Liver (tissue), 9 donors: ENCODE results near the gene ADK. TPM values are rescaled to one million over a fixed set of nuclear protein-coding genes. Genes with fewer than 3 reads are reported as not detected.

Experiments
- DNase-seq: peaks from one replicate; pipeline ENCODE4 v3.0.0-alpha.2; 2017; ENCODE audit warnings: low spot score
- H3K27ac ChIP-seq, 2 donors: one replicate each; pipeline ENCODE4 v1.7.0; 2013; ENCODE audit warnings: inconsistent platforms in 2 of 2, low read length in 2 of 2, control low read depth in 1 of 2, low read depth in 1 of 2, mild to moderate bottlenecking in 1 of 2
- H3K27me3 ChIP-seq, 4 donors: one replicate each; pipeline versions ENCODE4 v1.6.1 to v1.7.0; 2013; ENCODE audit warnings: low read length in 3 of 4, inconsistent platforms in 1 of 4, mild to moderate bottlenecking in 1 of 4, moderate library complexity in 1 of 4; ENCODE audit not compliant: control insufficient read depth in 4 of 4, insufficient read depth in 4 of 4
- H3K36me3 ChIP-seq, 4 donors: one replicate each; pipeline versions ENCODE4 v1.6.1 to v1.7.0; 2013; ENCODE audit warnings: low read length in 3 of 4, mild to moderate bottlenecking in 3 of 4, low read depth in 1 of 4, moderate library complexity in 1 of 4; ENCODE audit not compliant: control insufficient read depth in 4 of 4, insufficient read depth in 3 of 4
- H3K4me1 ChIP-seq, 4 donors: one replicate each; pipeline versions ENCODE4 v1.6.1 to v1.7.0; 2013; ENCODE audit warnings: low read length in 3 of 4, mild to moderate bottlenecking in 3 of 4, moderate library complexity in 1 of 4; ENCODE audit not compliant: control insufficient read depth in 4 of 4, insufficient read depth in 4 of 4
- H3K4me3 ChIP-seq, 3 donors: one replicate each; pipeline versions ENCODE4 v1.6.1 to v1.7.0; 2013; ENCODE audit warnings: low read length in 3 of 3, control low read depth in 1 of 3, low read depth in 1 of 3, mild to moderate bottlenecking in 1 of 3
- H3K9ac ChIP-seq, 2 donors: one replicate each; pipeline ENCODE4 v1.7.0; 2013; ENCODE audit warnings: low read length in 2 of 2, mild to moderate bottlenecking in 2 of 2, moderate library complexity in 2 of 2, control low read depth in 1 of 2, low read depth in 1 of 2
- H3K9me3 ChIP-seq, 4 donors: one replicate each; pipeline versions ENCODE4 v1.6.1 to v1.7.0; 2013; ENCODE audit warnings: low read length in 3 of 4; ENCODE audit not compliant: control insufficient read depth in 4 of 4
- ATF3 ChIP-seq: IDR thresholded peaks from 2 replicates; pipeline ENCODE4 v1.6.1; 2016; ENCODE audit warnings: antibody characterized with exemption
- CTCF ChIP-seq: fragments of 150-350 bp; IDR thresholded peaks from 2 replicates; pipeline ENCODE4 v1.5.1; 2017; ENCODE audit warnings: improper control_type of control experiment, low read depth, low read length; ENCODE audit not compliant: missing input control
- EGR1 ChIP-seq, 2 donors: IDR thresholded peaks; 2 replicates each; pipeline ENCODE4 v1.6.1; 2016 to 2018; ENCODE audit warnings: antibody characterized with exemption in 2 of 2, low read depth in 2 of 2
- FOXA1 ChIP-seq: IDR thresholded peaks from 2 replicates; pipeline ENCODE4 v1.6.1; 2016; ENCODE audit warnings: antibody characterized with exemption
- FOXA2 ChIP-seq: IDR thresholded peaks from 2 replicates; pipeline ENCODE4 v1.6.1; 2016; ENCODE audit warnings: antibody characterized with exemption
- HNF4A ChIP-seq, 2 donors: conservative IDR thresholded peaks; 2 replicates each; pipeline ENCODE4 v1.6.1; 2016; ENCODE audit warnings: antibody characterized with exemption in 2 of 2, mild to moderate bottlenecking in 2 of 2
- HNF4G ChIP-seq: IDR thresholded peaks from 2 replicates; pipeline ENCODE4 v1.6.1; 2016; ENCODE audit warnings: antibody characterized with exemption
- MAX ChIP-seq: IDR thresholded peaks from 2 replicates; pipeline ENCODE4 v1.6.1; 2016; ENCODE audit warnings: antibody characterized with exemption
- NR2F2 ChIP-seq: IDR thresholded peaks from 2 replicates; pipeline ENCODE4 v1.6.1; 2016; ENCODE audit warnings: antibody characterized with exemption
- RAD21 ChIP-seq, 2 donors: IDR thresholded peaks; 2 replicates each; pipeline ENCODE4 v1.6.1; 2016; ENCODE audit warnings: antibody characterized with exemption in 2 of 2, mild to moderate bottlenecking in 2 of 2
- RXRA ChIP-seq, 2 donors: IDR thresholded peaks; 2 replicates each; pipeline ENCODE4 v1.6.1; 2017 to 2018; ENCODE audit warnings: antibody characterized with exemption in 2 of 2, mild to moderate bottlenecking in 1 of 2
- SP1 ChIP-seq: IDR thresholded peaks from 2 replicates; pipeline ENCODE4 v1.6.1; 2018; ENCODE audit warnings: antibody characterized with exemption, mild to moderate bottlenecking
- TAF1 ChIP-seq: conservative IDR thresholded peaks from 2 replicates; pipeline ENCODE4 v1.6.1; 2016; ENCODE audit warnings: antibody characterized with exemption, mild to moderate bottlenecking
- YY1 ChIP-seq: IDR thresholded peaks from 2 replicates; pipeline ENCODE4 v1.6.1; 2016; ENCODE audit warnings: antibody characterized with exemption, mild to moderate bottlenecking
- ZBTB33 ChIP-seq: IDR thresholded peaks from 2 replicates; pipeline ENCODE4 v1.6.1; 2016; ENCODE audit warnings: antibody characterized with exemption
- WGBS: extraction: QIAGEN DNeasy Blood & Tissue Kit; methylation state at CpG from one replicate; pipeline ENCODE4 v1.1.7; 2013; 5-methylcytosine and 5-hydroxymethylcytosine counted together
- polyA plus RNA-seq, 2 donors: library from polyadenylated mRNA; stranded (reverse) in 1 of 2; unstranded in 1 of 2; fragments of 200-250 nt in 1 of 2; fragments of >200 nt in 1 of 2; fragmentation: Nextera tagmentation in 1 of 2; extraction: Ambion mirVana in 1 of 2; gene quantifications; one replicate each; pipeline versions ENCODE4 v1.2.1 to v1.2.3, GENCODE V29; 2013 to 2015
- total RNA-seq, 2 donors: library from RNA; depleted of rRNA; stranded (reverse); fragments of >200 nt; gene quantifications; one replicate each; pipeline ENCODE4 v1.2.3, GENCODE V29; 2014
- donor health status: healthy.
- donor health status: healthy.
- donor health status: healthy.
- donor health status: healthy.
- donor health status: healthy.

Gene ADK
- total and polyA plus RNA-seq, 4 donors, result 18.0 to 110 (median 65.5) TPM

GRCh38 chr10:74746813-74747212 lies 595.8 kb downstream of the ADK start:
- no peaks in the 10 kb centered on the region for H3K4me1 ChIP-seq
- 91% methylated on average over 14 of the region's 14 CpGs for WGBS
- no peak overlapping the region for H3K9ac ChIP-seq
- no peaks in the 10 kb centered on the region for H3K27me3 ChIP-seq
- TF ChIP-seq FOXA1 (no peak), SP1 (no peak), ATF3 (no peak), TAF1 (no peak), ZBTB33 (no peak), RXRA (IDR thresholded peaks at IDR 0.05) (no peak), CTCF (no peak), HNF4G (no peak), YY1 (no peak), FOXA2 (no peak), NR2F2 (no peak), EGR1 (IDR thresholded peaks at IDR 0.05; ENCODE audit: low read depth in 2 of 2) (no peak), HNF4A (conservative IDR thresholded peaks at IDR 0.05) (no peak)
- no peak for DNase-seq
- no peaks in the 10 kb centered on the region for H3K36me3 ChIP-seq
- H3K27ac ChIP-seq, result no peak overlapping the region
- no peak overlapping the region for H3K4me3 ChIP-seq
- H3K9me3 ChIP-seq, result no peaks in the 10 kb centered on the region

GRCh38 chr10:74748468-74749031 lies 597.5 kb downstream of the ADK start:
- 85% methylated on average over 9 of the region's 9 CpGs for WGBS
- H3K4me1 ChIP-seq, result no peaks in the 10 kb centered on the region
- TF ChIP-seq HNF4A (conservative IDR thresholded peaks at IDR 0.05) (no peak), ZBTB33 (no peak), MAX (no peak), NR2F2 (no peak), RXRA (IDR thresholded peaks at IDR 0.05) (no peak), TAF1 (no peak), YY1 (no peak), RAD21 (IDR thresholded peaks at IDR 0.05) (no peak), CTCF (no peak), FOXA2 (no peak), ATF3 (no peak)
- H3K36me3 ChIP-seq, result no peaks in the 10 kb centered on the region
- no peaks in the 10 kb centered on the region for H3K9me3 ChIP-seq
- no peak overlapping the region for H3K4me3 ChIP-seq
- no peak overlapping the region for H3K27ac ChIP-seq
- no peaks in the 10 kb centered on the region for H3K27me3 ChIP-seq
- no peak for DNase-seq
- H3K9ac ChIP-seq, result no peak overlapping the region
